ENCODE results near the gene ANXA10.

DNA sequence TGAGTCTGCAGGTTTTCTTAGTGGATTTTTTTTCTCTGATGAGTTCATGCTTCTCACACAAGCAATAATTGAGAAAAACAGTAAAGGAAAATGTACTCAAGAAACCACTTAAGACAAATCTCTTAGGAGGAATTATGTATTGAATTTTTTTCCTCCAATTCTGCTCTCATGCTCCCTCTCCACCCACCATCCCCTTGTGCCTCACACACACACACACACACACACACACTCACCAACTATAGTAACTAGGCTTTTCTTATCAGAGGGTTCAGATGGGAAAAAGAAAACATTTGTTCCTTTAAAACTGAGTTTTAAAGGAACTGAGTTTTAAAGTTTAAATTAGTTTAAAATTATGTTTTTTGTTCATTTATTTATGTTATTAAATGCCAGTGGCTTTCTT lies 47.0 kb upstream of the ANXA10 start:
- TF ChIP-seq CTCF (conservative IDR thresholded peaks at IDR 0.05; ENCODE audit: low read length) = no peak
- TF ChIP-seq EZH2phosphoT487 (IDR thresholded peaks at IDR 0.05; ENCODE audit: borderline replicate concordance) = no peak

Measured in Loucy (cell line).